ENCODE measurements around the gene TMEM60. TPM values are rescaled to one million over a fixed set of nuclear protein-coding genes. Genes with fewer than 3 reads are reported as not detected.
"Not testable (repeated sequence)": the region's sequence is repeated elsewhere in the genome, so short reads cannot be mapped to it uniquely, and the experiment has no call there.

Gene TMEM60
- total RNA-seq, 3 donors from 2014 or later = 12.4 to 20.5 (median 17.4) TPM

GRCh38 chr7:77837966-77838365 is 39.7 kb upstream of the TMEM60 start:
- no peaks in the 10 kb centered on the region for H3K4me1 ChIP-seq (ENCODE audit: low read depth)
- no peaks in the 10 kb centered on the region for H3K9me3 ChIP-seq
- DNase-seq = no peak
- no peaks in the 10 kb centered on the region for H3K36me3 ChIP-seq (ENCODE audit: low read depth)
- ATAC-seq = no peak
- TF ChIP-seq, protein P1, sequence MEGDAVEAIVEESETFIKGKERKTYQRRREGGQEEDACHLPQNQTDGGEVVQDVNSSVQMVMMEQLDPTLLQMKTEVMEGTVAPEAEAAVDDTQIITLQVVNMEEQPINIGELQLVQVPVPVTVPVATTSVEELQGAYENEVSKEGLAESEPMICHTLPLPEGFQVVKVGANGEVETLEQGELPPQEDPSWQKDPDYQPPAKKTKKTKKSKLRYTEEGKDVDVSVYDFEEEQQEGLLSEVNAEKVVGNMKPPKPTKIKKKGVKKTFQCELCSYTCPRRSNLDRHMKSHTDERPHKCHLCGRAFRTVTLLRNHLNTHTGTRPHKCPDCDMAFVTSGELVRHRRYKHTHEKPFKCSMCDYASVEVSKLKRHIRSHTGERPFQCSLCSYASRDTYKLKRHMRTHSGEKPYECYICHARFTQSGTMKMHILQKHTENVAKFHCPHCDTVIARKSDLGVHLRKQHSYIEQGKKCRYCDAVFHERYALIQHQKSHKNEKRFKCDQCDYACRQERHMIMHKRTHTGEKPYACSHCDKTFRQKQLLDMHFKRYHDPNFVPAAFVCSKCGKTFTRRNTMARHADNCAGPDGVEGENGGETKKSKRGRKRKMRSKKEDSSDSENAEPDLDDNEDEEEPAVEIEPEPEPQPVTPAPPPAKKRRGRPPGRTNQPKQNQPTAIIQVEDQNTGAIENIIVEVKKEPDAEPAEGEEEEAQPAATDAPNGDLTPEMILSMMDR (IDR thresholded peaks at IDR 0.05) = no peak
- intact Hi-C loops (cut with DNase I, micrococcal nuclease) = no loop called here
- no peak overlapping the region for H3K4me3 ChIP-seq

DNA sequence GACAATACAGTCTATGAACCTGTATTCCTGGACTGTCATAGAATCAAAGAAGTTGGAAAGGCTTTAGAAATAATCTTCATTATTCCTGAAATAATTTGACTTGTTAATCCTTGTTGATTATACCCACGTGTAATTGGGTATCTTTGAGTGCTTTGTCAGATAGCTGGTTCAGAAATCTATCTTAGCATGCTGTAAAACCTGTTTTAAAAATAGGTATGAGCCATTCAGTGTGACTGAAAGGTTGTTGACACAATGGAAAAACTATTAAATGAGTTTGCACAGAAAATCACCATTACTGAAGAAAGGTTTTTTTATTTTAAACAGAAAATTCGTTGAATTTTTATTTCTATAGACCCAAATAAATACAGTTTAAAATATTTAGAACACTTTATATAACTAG is 39.0 kb upstream of the TMEM60 start:
- DNase-seq (no peak), ATAC-seq (no peak)
- no peaks in the 10 kb centered on the region for H3K36me3 ChIP-seq (ENCODE audit: low read depth)

DNA sequence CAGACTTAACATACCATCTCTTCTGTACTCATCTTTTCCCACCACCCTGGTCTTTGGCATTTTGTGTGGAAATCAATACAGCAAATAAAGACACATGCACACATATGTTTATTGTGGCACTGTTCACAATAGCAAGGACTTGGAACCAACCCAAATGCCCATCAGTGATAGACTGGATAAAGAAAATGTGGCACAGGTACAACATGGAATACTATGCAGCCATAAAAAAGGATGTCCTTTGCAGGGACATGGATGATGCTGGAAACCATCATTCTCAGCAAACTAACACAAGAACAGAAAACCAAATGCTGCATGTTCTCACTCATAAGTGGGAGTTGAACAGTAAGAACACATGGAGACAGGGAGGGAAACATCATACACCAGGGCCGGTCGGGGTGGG is 38.2 kb upstream of the TMEM60 start:
- H3K4me3 ChIP-seq; H3K9me3 ChIP-seq; DNase-seq; intact Hi-C loops (cut with DNase I, micrococcal nuclease); H3K4me1 ChIP-seq (ENCODE audit: low read depth); H3K36me3 ChIP-seq (ENCODE audit: low read depth); ATAC-seq: not testable (repeated sequence)

More for the DNA sequence above, 39.0 kb upstream of the TMEM60 start:
- Histone ChIP-seq H3K9me3 (no peaks in the 10 kb centered on the region), H3K4me1 (ENCODE audit: low read depth) (no peaks in the 10 kb centered on the region), H3K4me3 (no peak overlapping the region)
- intact Hi-C loops (cut with DNase I, micrococcal nuclease) = no loop called here
- TF ChIP-seq, protein P1 (IDR thresholded peaks at IDR 0.05) = no peak

DNA sequence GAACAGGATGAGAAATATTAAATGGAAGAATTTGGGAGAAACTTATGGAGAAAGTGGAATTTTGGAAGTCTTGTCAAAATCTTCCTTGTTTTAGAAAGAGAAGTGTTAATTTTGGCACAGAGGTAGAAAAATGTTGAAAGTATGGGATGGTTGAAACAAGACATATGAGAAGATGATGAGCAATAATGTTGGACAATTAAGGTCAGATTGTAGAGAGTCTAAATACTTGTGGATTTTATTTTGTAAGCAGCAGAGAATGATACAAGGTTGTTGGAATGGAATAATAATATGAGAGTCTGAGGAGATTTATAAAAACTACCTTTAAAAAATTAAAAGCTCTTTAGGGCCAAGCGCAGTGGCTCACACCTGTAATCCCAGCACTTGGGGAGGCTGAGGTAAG is 34.9 kb upstream of the TMEM60 start:
- ATAC-seq (no peak), DNase-seq (no peak)
- intact Hi-C loops (cut with DNase I, micrococcal nuclease) = no loop called here
- Histone ChIP-seq H3K36me3 (ENCODE audit: low read depth) (no peaks in the 10 kb centered on the region), H3K9me3 (no peaks in the 10 kb centered on the region), H3K4me1 (ENCODE audit: low read depth) (no peaks in the 10 kb centered on the region), H3K4me3 (no peak overlapping the region)
- TF ChIP-seq, protein P1 (IDR thresholded peaks at IDR 0.05) = no peak

GRCh38 chr7:77831953-77832352 is 33.7 kb upstream of the TMEM60 start:
- Histone ChIP-seq H3K36me3 (ENCODE audit: low read depth) (no peaks in the 10 kb centered on the region), H3K4me1 (ENCODE audit: low read depth) (no peaks in the 10 kb centered on the region), H3K4me3 (no peak overlapping the region), H3K9me3 (no peaks in the 10 kb centered on the region)
- DNase-seq (no peak), ATAC-seq (no peak)
- intact Hi-C loops (cut with DNase I, micrococcal nuclease) = no loop called here
- TF ChIP-seq, protein P1 (IDR thresholded peaks at IDR 0.05) = no peak

- no peak overlapping the region for H3K4me3 ChIP-seq
- DNase-seq = no peak
- H3K4me1 ChIP-seq (ENCODE audit: low read depth) = no peaks in the 10 kb centered on the region
- no peaks in the 10 kb centered on the region for H3K9me3 ChIP-seq
- TF ChIP-seq, protein P1 (IDR thresholded peaks at IDR 0.05) = no peak
- no peaks in the 10 kb centered on the region for H3K36me3 ChIP-seq (ENCODE audit: low read depth)
- intact Hi-C loops (cut with DNase I, micrococcal nuclease) = no loop called here
- no peak for ATAC-seq
These were observed 33.2 kb upstream of the TMEM60 start for GRCh38 chr7:77831481-77831880.
